ENCODE measurements around the gene TENM3.

- TF ChIP-seq CTCF (IDR thresholded peaks at IDR 0.05) (no peak), ZFX (IDR thresholded peaks at IDR 0.05; ENCODE audit: borderline replicate concordance) (no peak)
Measured at GRCh38 chr4:182838535-182838934, 595.3 kb downstream of the TENM3 start.
